Epithelial cell of prostate (primary cell): ENCODE data around the gene MUC20.
"Not testable (repeated sequence)": the region's sequence is repeated elsewhere in the genome, so short reads cannot be mapped to it uniquely, and the experiment has no call there.

ENCODE experiments used
- DNase-seq: peaks from one replicate; pipeline ENCODE4 v3.0.0-alpha.2; 2011; ENCODE audit warnings: low read depth, low spot score
- H3K27ac ChIP-seq: fragments of 450-650 bp; 2 replicates; pipeline ENCODE4 v1.5.1; 2017; ENCODE audit warnings: mild to moderate bottlenecking

The MUC20 gene

GRCh38 chr3:195766671-195767070 is 45.9 kb downstream of the MUC20 start:
- no peak overlapping the region for H3K27ac ChIP-seq
- DNase-seq: no peak

DNA sequence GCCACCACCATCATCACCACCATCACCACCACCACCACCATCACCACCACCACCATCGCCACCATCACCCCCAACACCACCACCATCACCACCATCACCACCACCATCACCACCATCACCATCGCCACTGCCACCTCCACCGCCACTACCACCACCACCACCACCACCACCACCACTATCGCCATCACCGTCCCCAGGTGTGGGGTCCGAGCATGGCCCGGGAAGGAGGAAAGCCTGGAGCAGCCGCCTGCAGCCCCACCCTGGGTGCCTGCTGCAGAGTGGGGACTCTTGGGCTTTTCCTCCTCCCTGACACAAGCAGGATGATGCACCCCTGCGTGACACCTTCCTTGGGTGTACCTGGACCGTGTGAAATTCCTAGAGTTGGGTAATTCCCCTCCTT is 47.0 kb downstream of the MUC20 start:
- DNase-seq: no peak

DNA sequence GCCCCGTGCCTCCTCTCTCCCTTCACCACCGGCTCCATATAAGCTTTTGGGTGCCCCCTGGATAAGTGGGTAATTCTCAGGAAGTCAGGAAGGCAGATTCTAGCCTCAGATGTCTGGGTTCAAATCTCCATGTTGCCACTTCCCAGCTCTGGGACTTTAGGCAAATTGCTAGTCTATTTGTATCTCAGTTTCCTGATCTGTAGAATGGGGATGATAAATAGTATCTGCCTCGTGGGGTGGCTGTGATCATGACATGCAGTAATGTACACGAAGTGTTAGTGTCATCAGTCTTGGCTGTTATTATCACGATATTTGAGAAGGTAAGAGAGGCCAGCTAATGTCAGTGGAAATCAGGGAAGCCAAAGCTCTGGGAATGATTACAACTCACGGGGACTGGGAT is 47.6 kb downstream of the MUC20 start:
- DNase-seq: no peak
- H3K27ac ChIP-seq: no peak overlapping the region

More for the DNA sequence above, 47.0 kb downstream of the MUC20 start:
- H3K27ac ChIP-seq: no peak overlapping the region

- no peak for DNase-seq
- no peak overlapping the region for H3K27ac ChIP-seq
Measured at GRCh38 chr3:195768831-195769303, 48.1 kb downstream of the MUC20 start.

DNA sequence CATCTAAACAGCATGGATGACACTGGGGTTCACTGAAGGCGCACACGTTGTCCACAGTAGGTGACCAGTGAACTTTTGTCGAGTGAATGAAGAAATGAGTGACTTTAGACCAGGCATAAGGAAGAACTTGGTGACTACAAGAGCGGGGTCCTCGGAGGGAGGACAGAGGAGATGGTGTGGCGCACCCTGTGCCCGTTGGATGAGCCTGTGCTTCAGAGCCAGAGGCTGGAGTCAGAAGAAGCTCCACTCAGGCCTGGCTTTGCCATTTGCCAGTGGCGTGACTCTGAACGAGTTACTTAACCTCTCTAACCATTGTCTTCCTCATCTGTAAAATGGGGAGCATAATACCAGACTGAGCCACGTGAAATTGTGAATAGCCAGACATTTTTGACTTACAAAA is 48.8 kb downstream of the MUC20 start:
- no peak for DNase-seq
- H3K27ac ChIP-seq: no peak overlapping the region

DNA sequence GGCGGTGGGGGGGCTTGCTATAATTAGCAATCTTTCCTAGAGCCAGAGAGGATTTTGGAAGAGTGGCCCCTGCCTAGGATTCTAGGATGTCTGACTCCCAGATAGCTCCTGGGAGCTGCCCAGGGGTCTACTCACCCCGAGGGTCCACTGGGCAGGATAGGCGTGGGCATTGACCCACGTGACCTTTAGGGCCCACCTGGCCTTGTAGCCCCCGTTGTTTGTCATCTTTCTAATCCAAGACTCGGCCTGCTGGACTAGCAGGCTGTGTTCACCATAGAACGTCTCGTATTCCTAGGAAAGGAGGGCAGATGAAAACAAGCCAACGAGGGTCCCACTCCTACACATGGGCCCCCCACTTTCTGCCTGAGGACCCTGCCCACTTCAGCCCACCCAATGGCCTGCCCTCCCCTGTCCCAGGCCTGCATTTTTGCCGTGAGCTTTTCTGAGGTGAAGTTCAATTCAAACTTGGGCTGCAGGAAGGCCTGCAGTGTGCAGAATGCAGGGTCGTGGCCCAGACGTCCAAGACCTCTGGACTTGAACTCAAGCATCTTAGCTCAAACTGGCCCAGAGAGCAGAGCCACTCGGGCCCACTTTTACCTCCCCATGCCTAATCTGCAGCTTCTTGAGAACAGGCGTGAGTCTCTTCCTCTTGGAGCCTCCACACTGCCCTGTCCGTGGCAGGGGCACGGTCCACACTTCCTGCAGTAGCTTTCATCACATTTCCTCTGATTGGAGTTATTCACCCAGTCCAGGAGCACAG is 49.5 kb downstream of the MUC20 start:
- no peak overlapping the region for H3K27ac ChIP-seq
- no peak for DNase-seq

DNA sequence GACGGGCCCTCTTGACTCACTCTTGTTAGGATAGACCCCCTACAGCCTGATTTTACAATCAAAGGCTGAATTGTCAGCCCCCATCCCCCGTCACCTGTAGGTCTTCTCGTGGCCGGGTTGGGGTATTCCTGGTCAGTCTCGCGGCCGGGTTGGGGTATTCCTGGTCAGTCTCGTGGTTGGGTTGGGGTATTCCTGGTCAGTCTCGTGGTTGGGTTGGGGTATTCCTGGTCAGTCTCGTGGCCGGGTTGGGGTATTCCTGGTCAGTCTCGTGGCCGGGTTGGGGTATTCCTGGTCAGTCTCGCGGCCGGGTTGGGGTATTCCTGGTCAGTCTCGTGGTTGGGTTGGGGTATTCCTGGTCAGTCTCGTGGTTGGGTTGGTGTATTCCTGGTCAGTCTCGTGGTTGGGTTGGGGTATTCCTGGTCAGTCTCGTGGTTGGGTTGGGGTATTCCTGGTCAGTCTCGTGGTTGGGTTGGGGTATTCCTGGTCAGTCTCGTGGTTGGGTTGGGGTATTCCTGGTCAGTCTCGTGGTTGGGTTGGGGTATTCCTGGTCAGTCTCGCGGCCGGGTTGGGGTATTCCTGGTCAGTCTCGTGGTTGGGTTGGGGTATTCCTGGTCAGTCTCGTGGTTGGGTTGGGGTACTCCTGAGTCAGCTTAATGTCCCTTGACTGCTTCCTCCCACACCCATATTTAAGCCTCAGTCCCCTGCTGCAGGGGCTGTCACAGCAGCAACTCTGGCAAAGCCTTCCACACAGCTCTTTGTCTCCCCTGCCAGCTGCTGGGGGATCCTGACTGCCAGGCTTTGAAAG is 50.3 kb downstream of the MUC20 start:
- not testable (repeated sequence) for H3K27ac ChIP-seq, DNase-seq

DNA sequence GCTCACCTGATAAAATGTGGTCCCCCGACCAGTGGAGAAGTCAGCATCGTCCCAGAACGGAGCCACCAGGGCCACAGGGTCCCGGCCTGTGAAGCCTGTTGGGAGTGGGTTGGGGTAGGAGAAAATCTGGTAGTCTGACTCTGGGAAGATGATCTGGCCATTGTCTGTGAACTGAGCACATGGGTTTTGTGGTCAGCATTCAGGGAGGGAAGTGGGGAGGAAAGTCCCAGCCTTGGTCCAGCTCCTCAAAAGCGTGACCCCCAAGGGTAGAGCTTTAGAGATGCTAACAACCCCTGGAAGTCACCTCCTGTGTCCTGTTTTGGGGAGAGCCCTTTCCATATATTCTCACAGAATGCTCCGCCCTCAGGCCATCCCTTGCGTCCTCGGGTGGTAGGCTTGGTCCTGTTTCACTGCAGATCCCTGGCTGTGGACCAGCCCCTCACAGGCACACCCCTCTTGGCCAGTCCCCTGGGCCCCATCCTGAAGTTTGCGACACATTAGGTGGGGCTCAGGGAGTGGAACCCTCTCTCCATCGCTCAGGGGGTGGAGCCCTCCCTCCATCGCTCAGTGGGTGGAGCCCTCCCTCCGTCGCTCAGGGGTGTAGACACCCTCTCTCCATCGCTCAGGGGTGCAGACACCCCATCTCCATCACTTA is 51.0 kb downstream of the MUC20 start:
- DNase-seq: no peak
- no peak overlapping the region for H3K27ac ChIP-seq

GRCh38 chr3:195773956-195774537 is 53.3 kb downstream of the MUC20 start:
- DNase-seq: no peak
- no peak overlapping the region for H3K27ac ChIP-seq

- no peak for DNase-seq
- no peak overlapping the region for H3K27ac ChIP-seq
Measured at GRCh38 chr3:195774917-195775316, 54.1 kb downstream of the MUC20 start.

DNA sequence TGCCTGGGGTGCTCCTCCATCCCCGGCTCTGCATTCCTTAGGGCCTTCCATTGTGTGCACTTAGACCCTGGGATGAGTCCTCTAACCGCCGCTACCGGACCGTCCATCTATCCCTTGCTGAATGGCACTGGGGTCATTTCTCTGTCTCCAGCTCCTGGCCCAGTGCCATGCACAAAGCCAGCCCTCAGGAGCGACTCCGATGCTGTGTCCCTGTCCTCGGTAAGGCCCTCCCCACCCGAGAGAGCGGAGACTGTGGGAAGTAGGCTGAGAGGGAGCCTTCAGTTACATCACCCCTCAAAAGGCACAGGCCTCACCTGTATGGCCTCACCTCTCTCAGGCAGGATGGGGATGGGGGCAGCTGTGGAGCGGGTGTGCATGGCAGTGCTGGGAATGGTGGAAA is 57.2 kb downstream of the MUC20 start:
- no peak overlapping the region for H3K27ac ChIP-seq

GRCh38 chr3:195781236-195781635 is 60.5 kb downstream of the MUC20 start:
- not testable (repeated sequence) for H3K27ac ChIP-seq, DNase-seq

More for the DNA sequence above, 57.2 kb downstream of the MUC20 start:
- DNase-seq: no peak
